Endodermal cell (in vitro differentiated cells): Measurements from ENCODE around the gene BSN. TPM values are rescaled to one million over a fixed set of nuclear protein-coding genes. Genes with fewer than 3 reads are reported as not detected.
A peak's percentile ranks its signal among the peaks of the same experiment; 100 is the strongest.

Experiments
- DNase-seq: peaks from one replicate; pipeline ENCODE4 v3.0.0-alpha.2; 2017
- H3K27ac ChIP-seq: 2 replicates; pipeline ENCODE4 v1.5.1; 2013; ENCODE audit warnings: mild to moderate bottlenecking, low read depth, low read length, moderate library complexity
- H3K27me3 ChIP-seq: 2 replicates; pipeline ENCODE4 v1.6.1; 2013; ENCODE audit warnings: mild to moderate bottlenecking, low read length, moderate library complexity; ENCODE audit not compliant: insufficient read depth, control insufficient read depth, poor library complexity, severe bottlenecking
- H3K36me3 ChIP-seq: 2 replicates; pipeline ENCODE4 v1.7.0; 2013; ENCODE audit warnings: mild to moderate bottlenecking, low read length, moderate library complexity; ENCODE audit not compliant: control insufficient read depth, insufficient read depth
- H3K4me1 ChIP-seq: one replicate; pipeline ENCODE4 v1.7.0; 2013; ENCODE audit warnings: low read length; ENCODE audit not compliant: control insufficient read depth, insufficient read depth
- H3K4me3 ChIP-seq: 2 replicates; pipeline ENCODE4 v1.5.1; 2013; ENCODE audit warnings: mild to moderate bottlenecking, low read length, moderate library complexity
- H3K9ac ChIP-seq: 2 replicates; pipeline ENCODE4 v1.6.1; 2013; ENCODE audit warnings: mild to moderate bottlenecking, low read length, moderate library complexity; ENCODE audit not compliant: poor library complexity, severe bottlenecking; ENCODE audit errors: extremely low read depth
- H3K9me3 ChIP-seq: 2 replicates; pipeline ENCODE4 v1.6.1; 2013; ENCODE audit warnings: mild to moderate bottlenecking, low read length, moderate library complexity; ENCODE audit not compliant: control insufficient read depth
- H3K27ac Mint-ChIP-seq: 2 replicates; pipeline ENCODE4 v1.8.0; 2020; ENCODE audit warnings: mixed read lengths
- H3K27me3 Mint-ChIP-seq: 2 replicates; pipeline ENCODE4 v1.8.0; 2021; ENCODE audit warnings: mild to moderate bottlenecking, mixed read lengths; ENCODE audit not compliant: insufficient read depth
- H3K36me3 Mint-ChIP-seq: 2 replicates; pipeline ENCODE4 v1.8.0; 2020; ENCODE audit warnings: low read depth, mixed read lengths
- H3K4me1 Mint-ChIP-seq: 2 replicates; pipeline ENCODE4 v1.8.0; 2020; ENCODE audit warnings: mixed read lengths
- H3K4me3 Mint-ChIP-seq: 2 replicates; pipeline ENCODE4 v1.8.0; 2020; ENCODE audit warnings: mild to moderate bottlenecking, moderate library complexity, mixed read lengths
- H3K9me3 Mint-ChIP-seq: 2 replicates; pipeline ENCODE4 v1.8.0; 2020; ENCODE audit warnings: mild to moderate bottlenecking, mixed read lengths
- CTCF ChIP-seq: fragments of 200-600 bp; sonication (generic); conservative IDR thresholded peaks from 2 replicates; pipeline ENCODE4 v1.5.0; 2021; ENCODE audit warnings: antibody characterized with exemption, mild to moderate bottlenecking
- WGBS, 2 experiments: methylation state at CpG; one replicate each; pipeline versions ENCODE4 v1.1.5 to v1.1.7; 2013; ENCODE audit warnings: missing lambda C conversion rate in 2 of 2, mixed read lengths in 1 of 2; ENCODE audit not compliant: insufficient coverage in 1 of 2, insufficient read length in 1 of 2; 5-methylcytosine and 5-hydroxymethylcytosine counted together
- total RNA-seq, 2 donors: library from RNA; stranded (reverse); fragmentation: NEBNext Ultra II Directional in 1 of 2; extraction: Animal tissue kit (Norgen Biotek cat#: 25700) in 1 of 2; gene quantifications; 2 replicates in 1 of 2; 3 replicates in 1 of 2; pipeline ENCODE4 v1.2.1, GENCODE V29; 2021

Gene BSN
- total RNA-seq, 2 donors from 2014 or later = 2.4 to 2.5 TPM

- Mint-ChIP-seq H3K9me3 (peaks cover 4% of the 10 kb centered on the region), H3K4me3 (no peak overlapping the region), H3K4me1 (peaks cover 2% of the 10 kb centered on the region), H3K27ac (no peak overlapping the region), H3K36me3 (peaks cover 2% of the 10 kb centered on the region), H3K27me3 (no peaks in the 10 kb centered on the region)
- H3K36me3 ChIP-seq = no peaks in the 10 kb centered on the region
- no peak overlapping the region for H3K27ac ChIP-seq
- H3K9me3 ChIP-seq = no peaks in the 10 kb centered on the region
- peak; percentile 17 for DNase-seq
- H3K4me3 ChIP-seq = no peak overlapping the region
- H3K27me3 ChIP-seq = no peaks in the 10 kb centered on the region
- no peaks in the 10 kb centered on the region for H3K4me1 ChIP-seq
- no peak for TF ChIP-seq CTCF
- 76 to 79% methylated on average over 6 of the region's 6 CpGs for WGBS, 2 experiments
- H3K9ac ChIP-seq = no peak overlapping the region
Measured at GRCh38 chr3:49611291-49611690, 57.0 kb downstream of the BSN start.

GRCh38 chr3:49611719-49612118, 57.4 kb downstream of the BSN start:
- peaks cover 4% of the 10 kb centered on the region for H3K9me3 Mint-ChIP-seq
- H3K9me3 ChIP-seq = no peaks in the 10 kb centered on the region
- peaks cover 2% of the 10 kb centered on the region for H3K36me3 Mint-ChIP-seq
- no peaks in the 10 kb centered on the region for H3K27me3 ChIP-seq
- H3K36me3 ChIP-seq = no peaks in the 10 kb centered on the region
- H3K27ac ChIP-seq = no peak overlapping the region
- H3K4me3 ChIP-seq = no peak overlapping the region
- TF ChIP-seq CTCF = no peak
- peaks cover 6% of the 10 kb centered on the region for H3K4me1 Mint-ChIP-seq
- DNase-seq = peak; percentile 22
- no peak overlapping the region for H3K4me3 Mint-ChIP-seq
- no peak overlapping the region for H3K27ac Mint-ChIP-seq
- H3K27me3 Mint-ChIP-seq = no peaks in the 10 kb centered on the region
- H3K9ac ChIP-seq = no peak overlapping the region
- H3K4me1 ChIP-seq = no peaks in the 10 kb centered on the region

GRCh38 chr3:49614936-49615335, 60.7 kb downstream of the BSN start:
- H3K27ac ChIP-seq = no peak overlapping the region
- TF ChIP-seq CTCF = no peak
- Mint-ChIP-seq H3K27me3 (no peaks in the 10 kb centered on the region), H3K4me3 (no peak overlapping the region), H3K36me3 (peaks cover 2% of the 10 kb centered on the region), H3K4me1 (peaks cover 6% of the 10 kb centered on the region), H3K27ac (no peak overlapping the region), H3K9me3 (peaks cover 4% of the 10 kb centered on the region)
- peak; percentile 20 for DNase-seq
- H3K4me1 ChIP-seq = no peaks in the 10 kb centered on the region
- H3K9ac ChIP-seq = no peak overlapping the region
- H3K36me3 ChIP-seq = no peaks in the 10 kb centered on the region
- H3K27me3 ChIP-seq = no peaks in the 10 kb centered on the region
- H3K4me3 ChIP-seq = no peak overlapping the region
- 80 to 100% methylated on average over 1 of the region's 1 CpG for WGBS, 2 experiments
- H3K9me3 ChIP-seq = no peaks in the 10 kb centered on the region
